B cell (primary cell): ENCODE results near the gene CCDC136. TPM values are rescaled to one million over a fixed set of nuclear protein-coding genes. Genes with fewer than 3 reads are reported as not detected.

Source experiments
- ATAC-seq: fragments of 200-7000 bp; cut with Tn5 transposase; one replicate; pipeline ENCODE4 v1.10.0; 2021; ENCODE audit warnings: low read depth, mild to moderate bottlenecking, moderate number of reproducible peaks, moderate library complexity
- CTCF ChIA-PET: fragments of 350-600 bp; sonication (Branson Sonifier 250); formaldehyde crosslinking; loops from one replicate; lab custom pipeline; 2021; ENCODE audit warnings: antibody characterized with exemption, inconsistent platforms; lab: Charles Lee
- POLR2A ChIA-PET: fragments of 350-600 bp; sonication (Branson Sonifier 250); formaldehyde crosslinking; loops from one replicate; lab custom pipeline; 2021; ENCODE audit warnings: antibody characterized with exemption; lab: Charles Lee
- DNase-seq: peaks from one replicate; pipeline ENCODE4 v3.0.0; 2013
- H2AFZ ChIP-seq: 2 replicates; pipeline ENCODE4 v1.6.1; 2012; ENCODE audit warnings: mild to moderate bottlenecking, low read depth, low read length; ENCODE audit not compliant: insufficient read depth, poor library complexity, severe bottlenecking
- H3K27ac ChIP-seq, 2 donors: 1 replicate in 1 of 2; 2 replicates in 1 of 2; pipeline ENCODE4 v1.5.1; 2012 to 2013; ENCODE audit warnings: low read length in 2 of 2, mild to moderate bottlenecking in 2 of 2, moderate library complexity in 1 of 2
- H3K27me3 ChIP-seq, 4 experiments: fragments of 200-600 bp in 1 of 4; sonication (generic) in 1 of 4; replicated peaks in 1 of 4; 1 replicate in 2 of 4; 2 replicates in 2 of 4; pipeline versions ENCODE4 v1.6.1 to v1.7.0; 2013 to 2016; ENCODE audit warnings: low read length in 3 of 4, mild to moderate bottlenecking in 2 of 4, mixed read lengths in 1 of 4, moderate library complexity in 1 of 4; ENCODE audit not compliant: insufficient read depth in 4 of 4, control insufficient read depth in 3 of 4; ENCODE audit errors: control extremely low read depth in 1 of 4
- H3K36me3 ChIP-seq, 2 experiments: replicated peaks in 1 of 2; 1 replicate in 1 of 2; 2 replicates in 1 of 2; pipeline versions ENCODE4 v1.6.1 to v1.7.1; 2013; ENCODE audit warnings: low read length in 1 of 2; ENCODE audit not compliant: insufficient read depth in 2 of 2, control insufficient read depth in 1 of 2; ENCODE audit errors: control extremely low read depth in 1 of 2, extremely low read depth in 1 of 2
- H3K4me1 ChIP-seq, 2 donors: fragments of 200-600 bp in 1 of 2; sonication (generic) in 1 of 2; 1 replicate in 1 of 2; 2 replicates in 1 of 2; pipeline versions ENCODE4 v1.5.1 to v1.6.1; 2013 to 2017; ENCODE audit warnings: low read length in 2 of 2; ENCODE audit not compliant: control insufficient read depth in 2 of 2, insufficient read depth in 2 of 2
- H3K4me2 ChIP-seq: replicated peaks from 2 replicates; pipeline ENCODE3; 2012; ENCODE audit warnings: mild to moderate bottlenecking, low read depth, low read length; ENCODE audit not compliant: poor library complexity, severe bottlenecking
- H3K4me3 ChIP-seq, 5 experiments: fragments of 200-600 bp in 1 of 5; sonication (generic) in 1 of 5; 1 replicate in 3 of 5; 2 replicates in 2 of 5; pipeline versions ENCODE4 v1.5.1 to v1.7.0; 2011 to 2016; ENCODE audit warnings: low read length in 4 of 5, mild to moderate bottlenecking in 4 of 5, low read depth in 2 of 5, control low read depth in 1 of 5, moderate library complexity in 1 of 5; ENCODE audit not compliant: insufficient read depth in 1 of 5; ENCODE audit errors: control extremely low read depth in 1 of 5, extremely low read depth in 1 of 5
- H3K79me2 ChIP-seq: fragments of 200-600 bp; sonication (generic); one replicate; pipeline ENCODE4 v1.6.0; 2016; ENCODE audit warnings: low read length; ENCODE audit not compliant: control insufficient read depth, insufficient read depth
- H3K9ac ChIP-seq: fragments of 200-600 bp; sonication (generic); 2 replicates; pipeline ENCODE4 v1.6.1; 2017; ENCODE audit warnings: mild to moderate bottlenecking, low read length, moderate library complexity
- H3K9me3 ChIP-seq, 3 donors: one replicate each; pipeline versions ENCODE4 v1.6.1 to v1.7.1; 2013; ENCODE audit warnings: low read length in 2 of 3; ENCODE audit not compliant: control insufficient read depth in 2 of 3, insufficient read depth in 1 of 3; ENCODE audit errors: control extremely low read depth in 1 of 3
- H4K20me1 ChIP-seq: 2 replicates; pipeline ENCODE4 v1.6.0; 2012; ENCODE audit warnings: mild to moderate bottlenecking, low read length; ENCODE audit not compliant: insufficient read depth, control insufficient read depth, poor library complexity, severe bottlenecking
- H3K27ac Mint-ChIP-seq: one replicate; pipeline ENCODE4 v1.8.0; 2021; ENCODE audit warnings: mixed read lengths
- H3K27me3 Mint-ChIP-seq: one replicate; pipeline ENCODE4 v1.8.0; 2021; ENCODE audit warnings: mixed read lengths
- H3K4me1 Mint-ChIP-seq: one replicate; pipeline ENCODE4 v1.8.0; 2021; ENCODE audit warnings: mixed read lengths
- H3K4me3 Mint-ChIP-seq: one replicate; pipeline ENCODE4 v1.8.0; 2021; ENCODE audit warnings: mixed read lengths
- H3K9me3 Mint-ChIP-seq: one replicate; pipeline ENCODE4 v1.8.0; 2022; ENCODE audit warnings: mixed read lengths; ENCODE audit not compliant: insufficient read depth
- EZH2 ChIP-seq: IDR thresholded peaks from 2 replicates; pipeline ENCODE4 v1.6.1; 2012; ENCODE audit warnings: borderline replicate concordance, low read depth, mild to moderate bottlenecking, moderate library complexity, low read length; ENCODE audit not compliant: insufficient read depth, poor library complexity, severe bottlenecking
- WGBS: methylation state at CpG from one replicate; pipeline ENCODE4 v1.1.5; 2013; ENCODE audit warnings: missing lambda C conversion rate; ENCODE audit not compliant: insufficient coverage; 5-methylcytosine and 5-hydroxymethylcytosine counted together
- intact Hi-C: fragments of 100-400 bp; cut with micrococcal nuclease; formaldehyde crosslinking; loops from one replicate; pipeline ENCODE4 v1.10.0; 2022
- polyA plus RNA-seq: library from polyadenylated mRNA; depleted of rRNA; stranded (reverse); fragments of >200 nt; gene quantifications from 2 replicates; pipeline ENCODE4 v1.2.3, GENCODE V29; 2012
- total RNA-seq, 2 donors: library from RNA; stranded (reverse); fragments of 120-200 nt in 1 of 2; gene quantifications; 1 replicate in 1 of 2; 2 replicates in 1 of 2; pipeline versions ENCODE4 v1.2.3 to v1.2.4, GENCODE V29; 2013 to 2022
- TF ChIP-seq, protein P1 (sequence below): fragments of 200-600 bp; IDR thresholded peaks from one replicate; pipeline ENCODE4 v1.8.0; 2022; ENCODE audit warnings: antibody characterized with exemption, mild to moderate bottlenecking

The CCDC136 gene
- total and polyA plus RNA-seq, 2 donors (not counting 1 experiment from before 2014, with no cell fraction given): 2.2 to 13.9 TPM

DNA sequence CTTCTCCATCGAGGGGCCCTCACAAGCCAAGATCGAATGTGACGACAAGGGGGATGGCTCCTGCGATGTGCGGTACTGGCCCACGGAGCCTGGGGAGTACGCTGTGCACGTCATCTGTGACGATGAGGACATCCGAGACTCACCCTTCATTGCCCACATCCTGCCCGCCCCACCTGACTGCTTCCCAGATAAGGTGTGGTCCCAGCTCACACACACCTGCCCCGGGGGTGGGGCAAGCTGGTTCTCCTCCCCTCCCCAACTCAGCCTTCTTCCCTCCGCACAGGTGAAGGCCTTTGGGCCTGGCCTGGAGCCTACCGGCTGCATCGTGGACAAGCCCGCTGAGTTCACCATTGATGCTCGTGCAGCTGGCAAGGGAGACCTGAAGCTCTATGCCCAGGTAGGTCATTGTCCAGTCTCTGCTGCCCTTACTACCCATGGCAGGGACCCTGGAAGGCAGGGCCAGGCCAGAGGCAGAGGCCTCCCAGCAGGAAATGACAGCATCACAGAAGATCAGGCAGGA is 49.5 kb downstream of the CCDC136 start:
- no peak overlapping the region for H3K4me3 ChIP-seq
- intact Hi-C loops: no loop called here
- CTCF ChIA-PET: interaction anchor here (2.0 to 2.9 kb wide), 3 partner anchors 22 to 249 kb away, joined by 7 to 21 read pairs (median 17); partner anchors contain the start of gene ATP6V1F

More for the DNA sequence above, 49.5 kb downstream of the CCDC136 start:
- Histone ChIP-seq H3K9me3 (no peaks in the 10 kb centered on the region), H3K4me1 (peaks cover 0 to 11% of the 10 kb centered on the region in 2 donors), H3K27me3 (no peaks in the 10 kb centered on the region), H3K4me2 (no peak overlapping the region), H2AFZ (no peak overlapping the region), H3K27ac (no peak overlapping the region), H3K36me3 (no peaks in the 10 kb centered on the region), H3K9ac (no peak overlapping the region), H3K79me2 (no peaks in the 10 kb centered on the region), H4K20me1 (no peaks in the 10 kb centered on the region)
- Mint-ChIP-seq H3K4me1 (peaks cover 4% of the 10 kb centered on the region), H3K4me3 (no peak overlapping the region), H3K9me3 (no peaks in the 10 kb centered on the region), H3K27ac (no peak overlapping the region), H3K27me3 (no peaks in the 10 kb centered on the region)
- 87% methylated on average over 17 of the region's 17 CpGs for whole genome bisulfite sequencing
- TF ChIP-seq, protein P1, sequence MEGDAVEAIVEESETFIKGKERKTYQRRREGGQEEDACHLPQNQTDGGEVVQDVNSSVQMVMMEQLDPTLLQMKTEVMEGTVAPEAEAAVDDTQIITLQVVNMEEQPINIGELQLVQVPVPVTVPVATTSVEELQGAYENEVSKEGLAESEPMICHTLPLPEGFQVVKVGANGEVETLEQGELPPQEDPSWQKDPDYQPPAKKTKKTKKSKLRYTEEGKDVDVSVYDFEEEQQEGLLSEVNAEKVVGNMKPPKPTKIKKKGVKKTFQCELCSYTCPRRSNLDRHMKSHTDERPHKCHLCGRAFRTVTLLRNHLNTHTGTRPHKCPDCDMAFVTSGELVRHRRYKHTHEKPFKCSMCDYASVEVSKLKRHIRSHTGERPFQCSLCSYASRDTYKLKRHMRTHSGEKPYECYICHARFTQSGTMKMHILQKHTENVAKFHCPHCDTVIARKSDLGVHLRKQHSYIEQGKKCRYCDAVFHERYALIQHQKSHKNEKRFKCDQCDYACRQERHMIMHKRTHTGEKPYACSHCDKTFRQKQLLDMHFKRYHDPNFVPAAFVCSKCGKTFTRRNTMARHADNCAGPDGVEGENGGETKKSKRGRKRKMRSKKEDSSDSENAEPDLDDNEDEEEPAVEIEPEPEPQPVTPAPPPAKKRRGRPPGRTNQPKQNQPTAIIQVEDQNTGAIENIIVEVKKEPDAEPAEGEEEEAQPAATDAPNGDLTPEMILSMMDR: no peak
- TF ChIP-seq EZH2: no peak
- peak; percentile 41 for ATAC-seq
- POLR2A ChIA-PET: no interaction called here
- DNase-seq: peak; percentile 55
